ENCODE measurements around the gene C12orf50.
"Not testable (repeated sequence)": the region's sequence is repeated elsewhere in the genome, so short reads cannot be mapped to it uniquely, and the experiment has no call there.

C12orf50 gene

GRCh38 chr12:88017964-88018363 lies 11.2 kb downstream of the C12orf50 start:
- H3K4me3 Mint-ChIP-seq: no peak overlapping the region
- H3K27ac Mint-ChIP-seq: no peak overlapping the region
- no peaks in the 10 kb centered on the region for H3K4me1 Mint-ChIP-seq
- H3K9me3 Mint-ChIP-seq: peaks cover 8% of the 10 kb centered on the region
- peaks cover 12% of the 10 kb centered on the region for H3K27me3 Mint-ChIP-seq
- peaks cover 8% of the 10 kb centered on the region for H3K36me3 Mint-ChIP-seq (ENCODE audit: low read depth)
- no peak for ATAC-seq
- no peak for DNase-seq

- ATAC-seq: no peak
- Mint-ChIP-seq H3K4me1 (no peaks in the 10 kb centered on the region), H3K27ac (no peak overlapping the region), H3K27me3 (peaks cover 11% of the 10 kb centered on the region), H3K9me3 (peaks cover 8% of the 10 kb centered on the region), H3K4me3 (no peak overlapping the region), H3K36me3 (ENCODE audit: low read depth) (peaks cover 8% of the 10 kb centered on the region)
- DNase-seq: no peak
Measured at GRCh38 chr12:88015825-88016224, 13.4 kb downstream of the C12orf50 start.

GRCh38 chr12:88011755-88012154 lies 17.4 kb downstream of the C12orf50 start:
- Mint-ChIP-seq H3K27ac (no peak overlapping the region), H3K4me1 (no peaks in the 10 kb centered on the region), H3K4me3 (no peak overlapping the region), H3K36me3 (ENCODE audit: low read depth) (no peaks in the 10 kb centered on the region), H3K9me3 (no peaks in the 10 kb centered on the region), H3K27me3 (peaks cover 5% of the 10 kb centered on the region)
- DNase-seq (no peak), ATAC-seq (no peak)

GRCh38 chr12:88006351-88006750 lies 22.9 kb downstream of the C12orf50 start:
- no peak overlapping the region for H3K4me3 Mint-ChIP-seq
- H3K4me1 Mint-ChIP-seq: no peaks in the 10 kb centered on the region
- H3K9me3 Mint-ChIP-seq: no peaks in the 10 kb centered on the region
- no peaks in the 10 kb centered on the region for H3K36me3 Mint-ChIP-seq (ENCODE audit: low read depth)
- DNase-seq: no peak
- H3K27me3 Mint-ChIP-seq: peaks cover 6% of the 10 kb centered on the region
- ATAC-seq: no peak
- H3K27ac Mint-ChIP-seq: no peak overlapping the region

GRCh38 chr12:88001327-88001726 lies 27.9 kb downstream of the C12orf50 start:
- DNase-seq (no peak), ATAC-seq (no peak)
- H3K27ac Mint-ChIP-seq: no peak overlapping the region
- no peaks in the 10 kb centered on the region for H3K36me3 Mint-ChIP-seq (ENCODE audit: low read depth)
- peaks cover 5% of the 10 kb centered on the region for H3K27me3 Mint-ChIP-seq
- H3K4me3 Mint-ChIP-seq: no peak overlapping the region
- no peaks in the 10 kb centered on the region for H3K9me3 Mint-ChIP-seq
- no peaks in the 10 kb centered on the region for H3K4me1 Mint-ChIP-seq

GRCh38 chr12:87995581-87996178 lies 33.5 kb downstream of the C12orf50 start:
- Mint-ChIP-seq H3K9me3 (no peaks in the 10 kb centered on the region), H3K36me3 (ENCODE audit: low read depth) (no peaks in the 10 kb centered on the region), H3K27me3 (no peaks in the 10 kb centered on the region), H3K4me1 (no peaks in the 10 kb centered on the region), H3K4me3 (no peak overlapping the region), H3K27ac (no peak overlapping the region)
- ATAC-seq (peak; percentile 73), DNase-seq (peak; percentile 40)

- DNase-seq (no peak), ATAC-seq (no peak)
- Mint-ChIP-seq H3K4me1 (no peaks in the 10 kb centered on the region), H3K4me3 (no peak overlapping the region), H3K9me3 (no peaks in the 10 kb centered on the region), H3K27me3 (no peaks in the 10 kb centered on the region), H3K36me3 (ENCODE audit: low read depth) (no peaks in the 10 kb centered on the region), H3K27ac (no peak overlapping the region)
Measured at GRCh38 chr12:87991483-87991882, 37.7 kb downstream of the C12orf50 start.

- Mint-ChIP-seq H3K4me3 (no peak overlapping the region), H3K27ac (no peak overlapping the region), H3K4me1 (no peaks in the 10 kb centered on the region), H3K27me3 (no peaks in the 10 kb centered on the region), H3K36me3 (ENCODE audit: low read depth) (no peaks in the 10 kb centered on the region), H3K9me3 (no peaks in the 10 kb centered on the region)
- no peak for DNase-seq
- no peak for ATAC-seq
Measured at GRCh38 chr12:87988534-87988933, 40.7 kb downstream of the C12orf50 start.

GRCh38 chr12:87985069-87985675 lies 44.0 kb downstream of the C12orf50 start:
- no peaks in the 10 kb centered on the region for H3K36me3 Mint-ChIP-seq (ENCODE audit: low read depth)
- no peaks in the 10 kb centered on the region for H3K4me1 Mint-ChIP-seq
- H3K27ac Mint-ChIP-seq: no peak overlapping the region
- H3K9me3 Mint-ChIP-seq: no peaks in the 10 kb centered on the region
- H3K27me3 Mint-ChIP-seq: no peaks in the 10 kb centered on the region
- DNase-seq (no peak), ATAC-seq (no peak)
- no peak overlapping the region for H3K4me3 Mint-ChIP-seq

- no peaks in the 10 kb centered on the region for H3K4me1 Mint-ChIP-seq
- no peaks in the 10 kb centered on the region for H3K27me3 Mint-ChIP-seq
- DNase-seq: no peak
- no peak for ATAC-seq
- no peaks in the 10 kb centered on the region for H3K36me3 Mint-ChIP-seq (ENCODE audit: low read depth)
- H3K4me3 Mint-ChIP-seq: no peak overlapping the region
- no peaks in the 10 kb centered on the region for H3K9me3 Mint-ChIP-seq
- no peak overlapping the region for H3K27ac Mint-ChIP-seq
Measured at GRCh38 chr12:87982208-87982607, 47.0 kb downstream of the C12orf50 start.

GRCh38 chr12:87981495-87981894 lies 47.7 kb downstream of the C12orf50 start:
- Mint-ChIP-seq H3K9me3 (no peaks in the 10 kb centered on the region), H3K27ac (no peak overlapping the region), H3K27me3 (no peaks in the 10 kb centered on the region), H3K36me3 (ENCODE audit: low read depth) (no peaks in the 10 kb centered on the region), H3K4me1 (no peaks in the 10 kb centered on the region), H3K4me3 (no peak overlapping the region)
- ATAC-seq: no peak
- no peak for DNase-seq

- Mint-ChIP-seq H3K4me3 (no peak overlapping the region), H3K27ac (no peak overlapping the region), H3K27me3 (no peaks in the 10 kb centered on the region), H3K9me3 (peaks cover 5% of the 10 kb centered on the region), H3K36me3 (ENCODE audit: low read depth) (no peaks in the 10 kb centered on the region), H3K4me1 (no peaks in the 10 kb centered on the region)
- no peak for DNase-seq
- no peak for ATAC-seq
Measured at GRCh38 chr12:87975879-87976278, 53.3 kb downstream of the C12orf50 start.

GRCh38 chr12:87967871-87968270 lies 61.3 kb downstream of the C12orf50 start:
- Mint-ChIP-seq H3K4me1 (no peaks in the 10 kb centered on the region), H3K4me3 (no peak overlapping the region), H3K27ac (no peak overlapping the region), H3K27me3 (no peaks in the 10 kb centered on the region), H3K9me3 (no peaks in the 10 kb centered on the region), H3K36me3 (ENCODE audit: low read depth) (no peaks in the 10 kb centered on the region)
- DNase-seq (no peak), ATAC-seq (no peak)

GRCh38 chr12:87960566-87960965 lies 68.6 kb downstream of the C12orf50 start:
- Mint-ChIP-seq H3K36me3 (ENCODE audit: low read depth) (no peaks in the 10 kb centered on the region), H3K4me1 (no peaks in the 10 kb centered on the region), H3K4me3 (no peak overlapping the region), H3K9me3 (peaks cover 4% of the 10 kb centered on the region), H3K27ac (no peak overlapping the region), H3K27me3 (no peaks in the 10 kb centered on the region)
- ATAC-seq (no peak), DNase-seq (no peak)

GRCh38 chr12:87954028-87954427 lies 75.2 kb downstream of the C12orf50 start:
- H3K27ac Mint-ChIP-seq; H3K27me3 Mint-ChIP-seq; H3K9me3 Mint-ChIP-seq; H3K36me3 Mint-ChIP-seq (ENCODE audit: low read depth); DNase-seq; H3K4me1 Mint-ChIP-seq; H3K4me3 Mint-ChIP-seq; ATAC-seq: not testable (repeated sequence)

Data from activated naive CD8-positive, alpha-beta T cell treated with anti-CD3 and anti-CD28 coated beads, Interleukin-2, amount 50 U/mL, for 24 hours (primary cell).